ENCODE data around the gene SIRT1.
A peak's percentile ranks its signal among the peaks of the same experiment; 100 is the strongest.
"Not testable (repeated sequence)": the region's sequence is repeated elsewhere in the genome, so short reads cannot be mapped to it uniquely, and the experiment has no call there.

SIRT1 gene

GRCh38 chr10:67884313-67884841 lies at the start of gene SIRT1:
SIRT1 (plus strand) TSS chr10:67884656; CDS start chr10:67884722, 66 bp downstream.
- peak; percentile 94 for DNase-seq

DNA sequence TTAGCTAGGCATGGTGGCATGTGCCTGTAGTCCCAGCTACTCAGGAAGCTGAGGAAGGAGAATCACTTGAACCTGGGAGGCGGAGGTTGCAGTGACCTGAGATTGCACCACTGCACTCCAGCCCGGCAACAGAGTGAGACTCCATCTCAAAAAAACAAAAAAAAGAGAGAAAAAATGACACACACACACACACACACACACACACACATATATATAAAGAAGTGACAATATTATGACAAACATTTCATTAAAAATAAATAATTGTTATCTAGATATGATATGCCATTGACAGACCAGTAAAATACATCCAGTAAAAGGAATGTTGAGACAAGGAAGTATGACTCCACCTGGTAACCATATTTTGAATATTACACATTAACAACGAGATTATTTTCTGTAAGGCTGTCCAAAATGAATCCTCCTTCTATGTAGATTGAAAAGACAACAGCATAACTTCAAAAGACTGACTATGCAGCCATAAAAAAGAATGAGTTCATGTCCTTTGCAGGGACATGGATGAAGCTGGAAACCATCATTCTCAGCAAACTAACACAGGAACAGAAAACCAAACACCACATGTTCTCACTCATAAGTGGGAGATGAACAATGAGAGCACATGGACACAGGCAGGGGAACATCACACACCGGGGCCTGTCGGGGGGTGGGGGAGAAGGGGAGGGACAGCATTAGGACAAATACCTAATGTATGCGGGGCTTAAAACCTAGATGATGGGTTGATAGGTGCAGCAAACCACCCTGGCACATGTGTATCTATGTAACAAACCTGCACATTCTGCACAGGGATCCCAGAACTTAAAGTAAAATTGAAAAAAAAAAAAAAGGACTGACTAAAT lies 48.7 kb upstream of the SIRT1 start:
- not testable (repeated sequence) for DNase-seq

DNA sequence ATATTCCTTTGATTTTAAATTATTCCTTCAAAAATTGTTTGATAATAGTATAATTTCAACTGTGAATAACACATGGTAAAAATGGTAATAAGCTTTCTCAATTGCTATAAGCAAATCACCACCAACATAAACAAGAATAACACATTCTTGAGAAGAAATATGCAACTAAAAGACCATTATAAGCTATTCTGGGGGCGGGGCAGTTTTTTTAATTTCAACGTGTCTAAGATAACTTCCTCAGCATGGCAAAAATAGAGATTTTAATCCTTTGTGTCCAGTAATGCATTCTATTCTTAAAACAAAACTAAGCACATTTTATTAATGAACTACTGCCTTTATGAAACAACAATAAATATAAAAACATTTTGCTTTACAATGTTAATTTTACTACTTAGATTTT lies 48.0 kb upstream of the SIRT1 start:
- no peak for DNase-seq

- DNase-seq: no peak
These were observed 47.5 kb upstream of the SIRT1 start for GRCh38 chr10:67836972-67837371.

DNA sequence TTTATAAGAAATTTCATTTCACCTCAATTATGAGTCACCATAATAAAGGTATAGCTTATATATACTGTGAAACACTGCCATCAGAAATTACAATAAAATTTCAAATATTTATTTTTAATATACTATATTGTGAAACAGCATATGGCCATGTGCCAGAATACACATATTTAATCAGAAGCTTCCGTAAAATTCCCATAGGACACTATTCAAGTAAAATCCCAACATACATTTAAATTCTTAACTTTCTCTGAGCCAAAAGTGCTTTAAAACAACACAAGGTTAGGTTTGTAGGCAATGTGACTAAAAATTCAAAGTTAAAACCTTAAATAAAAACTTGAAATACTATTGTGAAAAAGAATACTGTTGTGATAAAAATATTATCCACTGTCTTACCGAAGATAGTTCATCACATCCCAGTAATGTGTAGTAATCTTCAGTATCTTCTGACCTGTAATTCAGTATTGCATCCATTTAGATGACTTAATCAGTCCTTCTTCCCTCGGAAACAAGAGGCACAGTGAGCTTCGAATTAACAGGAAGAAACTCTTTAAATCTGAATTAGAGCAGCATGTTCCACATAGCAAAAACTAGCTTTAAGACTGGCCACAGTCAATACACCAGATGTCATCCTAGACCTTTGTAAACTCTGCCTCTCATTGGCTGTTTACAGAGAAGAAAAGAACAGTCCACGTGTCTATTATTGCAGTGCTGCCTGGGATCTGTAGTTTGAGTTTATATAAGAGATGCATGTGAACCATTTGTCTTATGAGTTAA lies 46.7 kb upstream of the SIRT1 start, which contains the start of gene DNAJC12:
DNAJC12 (minus strand) TSS at position 648 of the 774 bp plus-strand sequence; CDS start at position 471, 177 bp downstream.
- no peak for DNase-seq

DNA sequence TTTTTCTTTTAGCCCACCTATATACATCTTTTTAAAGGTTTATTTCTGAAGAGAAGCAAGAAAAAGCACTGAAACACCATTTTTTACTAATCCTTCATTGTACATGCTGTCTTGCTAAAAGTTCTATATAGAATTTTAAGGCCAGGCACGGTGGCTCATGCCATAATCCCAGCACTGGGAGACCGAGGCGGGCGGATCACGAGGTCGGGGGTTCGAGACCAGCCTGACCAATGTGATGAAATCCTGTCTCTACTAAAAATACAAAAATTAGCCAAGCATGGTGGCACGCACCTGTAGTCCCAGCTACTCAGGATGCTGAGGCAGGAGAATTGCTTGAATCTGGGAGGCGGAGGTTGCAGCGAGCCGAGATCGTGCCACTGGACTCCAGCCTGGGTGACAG lies 44.9 kb upstream of the SIRT1 start:
- DNase-seq: not testable (repeated sequence)

DNA sequence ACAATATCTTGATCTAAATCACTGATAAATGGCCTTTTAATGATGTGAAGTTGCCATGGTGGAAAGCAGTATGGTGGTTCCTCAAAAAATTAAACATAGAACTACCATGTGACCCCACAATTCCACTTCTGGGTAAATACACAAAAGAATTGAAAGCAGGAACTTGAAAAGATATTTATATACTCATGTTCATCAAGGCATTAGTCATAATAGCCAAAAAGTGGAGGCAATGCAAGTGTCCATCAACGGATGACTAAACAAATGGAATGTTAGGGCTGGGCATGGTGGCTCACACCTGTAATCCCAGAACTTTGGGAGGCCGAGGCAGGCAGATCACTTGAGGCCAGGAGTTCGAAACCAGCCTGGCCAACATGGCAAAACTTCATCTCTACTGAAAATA lies 44.5 kb upstream of the SIRT1 start:
- DNase-seq: no peak

GRCh38 chr10:67841737-67842136 lies 42.7 kb upstream of the SIRT1 start:
- DNase-seq: no peak

DNA sequence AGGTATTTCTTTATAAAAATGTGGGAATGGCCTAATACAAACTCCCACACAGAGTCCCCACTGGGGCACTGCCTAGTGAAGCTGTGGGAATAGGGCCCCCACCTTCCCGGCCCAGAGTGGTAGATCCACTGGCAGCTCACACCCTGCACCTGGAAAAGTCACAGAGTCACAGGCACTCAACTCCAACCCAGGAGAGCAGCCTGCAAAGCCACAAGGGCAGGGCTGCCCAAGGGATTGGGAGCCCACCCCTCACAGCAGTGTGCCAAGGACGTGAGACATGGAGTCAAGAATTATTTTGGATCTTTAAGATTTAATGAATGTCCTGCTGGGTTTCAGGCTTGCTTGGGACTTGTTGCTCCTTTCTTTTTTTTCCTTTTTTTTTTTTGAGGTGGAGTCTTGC lies 41.2 kb upstream of the SIRT1 start:
- DNase-seq: no peak

- peak; percentile 87 for DNase-seq
These were observed 35.0 kb upstream of the SIRT1 start for GRCh38 chr10:67849331-67850011.

DNA sequence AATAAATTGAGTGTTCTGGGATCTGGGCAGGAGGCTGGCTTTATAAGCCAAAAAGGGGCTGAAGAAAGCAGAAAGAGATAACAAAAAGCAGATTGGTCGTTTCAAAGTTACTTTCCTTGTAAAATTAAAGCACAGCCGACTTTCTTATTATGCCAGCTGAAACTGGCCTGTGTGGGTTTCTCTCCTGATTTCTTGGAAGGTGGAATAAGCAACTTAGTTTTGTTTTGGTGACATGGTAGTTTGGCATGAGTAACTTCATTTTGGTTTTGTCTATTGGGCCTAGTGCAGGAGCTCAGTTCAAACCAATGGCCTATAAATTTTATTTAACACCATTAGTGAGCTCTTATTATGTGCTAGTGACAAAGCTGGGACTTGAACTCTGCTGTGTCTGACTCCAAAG lies 33.3 kb upstream of the SIRT1 start:
- no peak for DNase-seq

- no peak for DNase-seq
These were observed 31.7 kb upstream of the SIRT1 start for GRCh38 chr10:67852761-67853160.

- DNase-seq: no peak
These were observed 30.9 kb upstream of the SIRT1 start for GRCh38 chr10:67853512-67853911.

DNA sequence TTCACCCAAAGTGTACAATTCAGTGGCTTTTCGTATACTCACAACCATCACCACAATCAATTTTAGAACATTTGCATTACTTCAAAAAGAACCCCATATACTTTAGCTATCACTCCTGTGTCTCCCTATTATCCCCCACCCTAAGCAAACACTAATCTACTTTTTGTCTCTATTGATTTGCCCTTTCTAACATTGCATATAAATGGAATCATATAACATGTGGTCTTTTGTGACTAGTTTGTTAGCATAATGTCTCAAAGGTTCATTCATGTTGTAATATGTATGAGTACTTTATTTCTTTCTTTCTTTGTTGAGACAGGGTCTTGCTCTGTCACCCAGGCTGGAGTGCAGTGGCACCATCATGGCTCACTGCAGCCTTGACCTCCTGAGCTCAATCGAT lies 25.5 kb upstream of the SIRT1 start:
- DNase-seq: no peak

GRCh38 chr10:67861750-67862432 lies 22.6 kb upstream of the SIRT1 start:
- no peak for DNase-seq

- no peak for DNase-seq
These were observed 21.4 kb upstream of the SIRT1 start for GRCh38 chr10:67863094-67863493.

- DNase-seq: no peak
These were observed 19.7 kb upstream of the SIRT1 start for GRCh38 chr10:67864607-67865371.

DNA sequence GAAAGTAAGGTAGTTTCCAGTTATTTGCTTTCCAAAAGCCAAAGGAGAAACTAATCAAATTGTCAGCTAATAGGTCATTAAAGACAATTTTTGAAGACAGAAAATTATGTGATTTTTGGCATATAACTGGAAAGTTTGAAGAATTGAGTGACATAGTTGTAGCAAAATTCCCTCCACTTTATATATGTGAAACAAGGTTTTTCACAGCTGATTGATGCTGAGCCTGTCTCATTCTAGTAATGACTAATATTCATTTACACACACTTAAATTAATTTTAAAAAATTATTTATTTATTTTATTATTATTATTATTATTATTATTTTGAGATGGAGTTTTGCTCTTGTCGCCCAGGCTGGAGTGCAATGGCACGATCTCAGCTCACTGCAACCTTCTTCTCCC lies 16.3 kb upstream of the SIRT1 start:
- DNase-seq: no peak

DNA sequence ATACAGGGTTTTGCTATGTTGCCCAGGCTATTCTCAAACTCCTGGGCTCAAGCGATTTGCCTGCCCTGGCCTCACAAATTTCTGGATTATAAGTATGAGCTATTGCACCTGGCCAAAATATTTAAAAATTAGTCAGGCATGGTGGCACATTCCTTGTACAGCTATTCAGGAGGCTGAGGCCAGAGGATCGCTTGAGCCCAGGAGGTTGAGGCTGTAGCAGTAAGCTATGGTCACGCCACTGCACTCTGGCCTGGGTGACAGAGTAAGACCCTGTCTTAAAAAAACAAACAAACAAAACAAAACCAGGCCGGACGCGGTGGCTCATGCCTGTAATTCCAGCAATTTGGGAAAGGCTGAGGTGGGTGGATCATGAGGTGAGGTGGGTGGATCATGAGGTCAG lies 14.5 kb upstream of the SIRT1 start:
- DNase-seq: no peak

DNA sequence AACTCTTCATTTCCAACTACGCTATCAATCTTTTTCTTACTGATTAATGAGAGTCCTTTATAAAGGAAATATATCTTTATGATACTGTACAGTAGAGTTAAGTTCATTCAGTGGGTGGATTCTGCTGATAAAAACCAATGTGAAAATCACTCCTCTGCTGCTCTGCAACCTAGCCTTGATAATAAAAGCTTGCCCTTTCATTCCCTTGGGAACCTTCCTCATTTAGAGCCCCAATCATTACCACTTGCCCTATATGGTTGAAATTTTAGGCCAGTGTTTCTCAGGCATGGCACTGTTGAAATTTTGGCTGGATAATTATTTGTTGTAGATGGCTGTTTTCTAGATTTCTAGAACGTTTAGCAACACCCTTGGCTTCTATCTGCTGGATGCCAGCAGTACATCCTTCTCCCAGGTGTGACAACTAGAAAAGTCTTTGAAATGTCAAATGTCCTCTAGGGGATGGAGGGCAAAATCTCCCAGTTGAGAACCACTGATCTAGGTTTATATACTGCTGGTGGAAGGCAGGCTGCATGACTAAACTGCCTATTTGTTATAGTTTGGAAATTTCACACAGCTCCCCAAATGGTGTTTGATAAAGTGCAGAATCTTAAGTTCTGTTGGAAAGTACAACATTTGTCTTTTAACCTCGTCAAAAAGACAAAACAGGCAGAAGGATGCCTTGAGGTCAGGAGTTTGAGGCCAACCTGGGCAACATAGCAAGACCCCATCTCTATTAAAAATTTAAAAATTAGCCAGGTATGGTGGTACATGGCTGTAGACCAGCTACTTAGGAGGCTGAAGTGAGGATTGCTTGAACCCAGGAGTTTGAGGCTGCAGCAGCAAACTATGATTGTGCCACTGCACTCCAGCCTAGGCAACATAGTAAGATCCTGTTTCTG lies 8.9 kb upstream of the SIRT1 start:
- no peak for DNase-seq

DNA sequence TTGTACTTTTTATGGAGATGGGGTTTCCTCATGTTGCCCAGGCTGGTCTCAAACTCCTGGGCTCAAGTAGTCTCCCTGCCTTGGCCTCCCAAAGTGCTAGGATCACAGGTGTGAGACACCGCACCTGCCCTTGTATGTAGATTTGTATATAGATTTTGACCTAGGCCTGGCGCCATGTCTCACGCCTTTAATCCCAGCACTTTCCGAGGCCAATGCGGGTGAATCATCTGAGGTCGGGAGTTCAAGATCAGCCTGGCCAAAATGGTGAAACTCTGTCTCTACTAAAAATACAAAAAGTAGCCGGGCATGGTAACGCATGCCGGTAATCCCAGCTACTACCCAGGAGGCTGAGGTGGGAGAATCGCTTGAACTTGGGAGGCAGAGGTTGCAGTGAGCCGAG lies 7.0 kb upstream of the SIRT1 start:
- DNase-seq: not testable (repeated sequence)

All from activated CD4-positive, alpha-beta T cell treated with anti-CD3 and anti-CD28 coated beads for 1 hour (primary cell).